ENCODE measurements around the gene DNAAF6.

Gene DNAAF6

GRCh38 chrX:107293056-107293455 is 86.6 kb downstream of the DNAAF6 start:
- Histone ChIP-seq H3K4me3 (ENCODE audit: low read depth, low read length) (no peak overlapping the region), H3K27me3 (ENCODE audit: control insufficient read depth, insufficient read depth, low read length) (peaks cover 3% of the 10 kb centered on the region; the same call in 1 of the 2 replicates), H3K36me3 (ENCODE audit: control insufficient read depth, insufficient read depth, low read length) (no peaks in the 10 kb centered on the region), H3K4me1 (ENCODE audit: control insufficient read depth, insufficient read depth, low read length) (peaks cover 10% of the 10 kb centered on the region), H3K27ac (ENCODE audit: low read depth, low read length) (no peak overlapping the region), H3K9me3 (ENCODE audit: control insufficient read depth, insufficient read depth, low read depth, low read length) (no peaks in the 10 kb centered on the region), H3K9ac (ENCODE audit: low read length) (no peak overlapping the region)
